Activated naive CD4-positive, alpha-beta T cell treated with Interleukin-2 at 50 U/mL for 16 hours (primary cell): ENCODE results near the gene MPLKIP.
"Not testable (repeated sequence)": the region's sequence is repeated elsewhere in the genome, so short reads cannot be mapped to it uniquely, and the experiment has no call there.

Source experiments
- DNase-seq: peaks from one replicate; pipeline ENCODE4 v3.0.0-alpha.2; 2020

MPLKIP gene

DNA sequence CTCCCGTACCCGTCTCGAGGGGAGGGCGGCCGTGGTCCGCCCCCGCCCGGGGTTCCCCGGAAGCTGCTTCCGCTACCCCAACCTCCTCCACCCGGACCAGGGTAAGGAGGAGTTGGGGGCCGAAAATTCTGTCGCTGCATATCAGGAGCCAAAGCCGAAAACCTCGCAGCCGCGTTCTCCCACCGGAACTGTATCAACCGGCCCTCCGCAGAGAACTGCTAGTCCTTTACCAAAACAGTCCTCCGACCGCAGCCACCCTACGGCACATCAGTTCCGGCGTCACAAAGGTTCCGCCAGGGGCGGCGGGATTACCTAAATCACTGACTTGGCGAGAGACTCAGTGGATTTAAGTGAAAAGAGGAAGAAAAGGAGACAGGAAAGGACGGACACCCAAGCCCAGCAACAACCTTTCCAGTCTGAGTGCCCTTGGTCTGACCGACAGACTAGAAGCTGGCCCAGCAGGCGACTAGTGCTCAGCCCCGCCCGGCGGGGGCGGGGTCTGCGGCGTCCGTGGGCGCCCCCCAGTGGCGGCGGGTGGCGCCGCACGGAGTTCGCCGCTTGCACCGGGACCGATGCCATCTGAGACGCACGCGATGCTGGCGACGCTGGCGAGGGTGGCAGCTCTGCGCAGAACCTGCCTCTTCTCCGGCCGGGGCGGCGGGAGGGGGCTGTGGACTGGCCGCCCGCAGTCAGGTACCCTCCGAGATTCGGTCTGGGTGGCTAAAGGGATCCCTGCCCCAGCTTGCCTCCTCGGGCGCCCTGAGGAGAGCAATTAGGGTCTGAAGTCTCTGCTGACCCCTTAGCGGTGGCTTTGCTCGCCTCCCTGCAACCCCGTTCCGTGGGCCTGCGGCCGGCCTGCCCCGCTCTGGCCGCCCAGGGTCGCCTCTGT lies at the start of gene MPLKIP, which contains the start of gene SUGCT:
TSS of gene MPLKIP (minus strand) at position 195 of the 889 bp plus-strand sequence. CDS start at position 140, 55 bp downstream.
TSS of gene SUGCT (plus strand) at position 578 of the 889 bp plus-strand sequence.
- DNase-seq: peak; percentile 86

- DNase-seq: no peak
Measured at GRCh38 chr7:40182452-40182851, 48.0 kb upstream of the MPLKIP start.

DNA sequence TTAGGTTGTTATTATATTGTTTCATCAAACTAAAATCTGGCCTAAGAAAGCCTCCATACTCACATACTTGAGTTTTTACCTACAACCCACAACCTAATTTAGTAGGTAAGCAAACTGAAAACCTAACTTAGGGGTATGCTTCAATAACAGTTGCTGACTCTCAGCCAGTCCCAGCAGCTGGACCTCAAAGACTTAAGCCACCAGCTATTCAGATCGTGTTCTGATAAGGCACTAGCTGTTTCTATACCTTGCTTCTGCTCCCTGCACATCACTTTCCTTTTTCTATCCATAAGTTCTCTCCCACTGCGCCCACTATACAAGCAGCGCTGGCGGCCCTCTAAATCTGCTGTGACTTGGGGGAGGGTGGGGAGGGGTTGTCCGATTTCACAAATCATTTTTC lies 42.6 kb upstream of the MPLKIP start:
- no peak for DNase-seq

- DNase-seq: no peak
Measured at GRCh38 chr7:40175725-40176510, 41.5 kb upstream of the MPLKIP start.

DNA sequence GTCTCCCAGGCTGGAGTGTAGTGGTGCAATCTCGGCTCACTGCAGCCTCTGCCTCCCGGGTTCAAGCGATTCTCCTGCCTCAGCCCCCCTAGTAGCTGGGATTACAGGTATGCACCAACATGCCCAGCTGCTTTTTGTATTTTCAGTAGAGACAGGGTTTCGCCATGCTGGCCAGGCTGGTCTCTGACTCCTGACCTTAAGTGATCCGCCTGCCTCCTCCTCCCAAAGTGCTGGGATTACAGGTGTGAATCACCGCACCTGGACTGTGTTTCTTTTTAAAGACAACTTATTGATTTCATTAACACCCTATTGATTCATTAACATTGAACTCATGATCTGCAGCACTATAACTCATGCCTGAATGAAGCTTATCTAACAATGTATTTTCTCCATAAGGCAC lies 40.8 kb upstream of the MPLKIP start:
- DNase-seq: not testable (repeated sequence)

- DNase-seq: not testable (repeated sequence)
Measured at GRCh38 chr7:40173121-40173520, 38.7 kb upstream of the MPLKIP start.

- DNase-seq: not testable (repeated sequence)
Measured at GRCh38 chr7:40168266-40168665, 33.8 kb upstream of the MPLKIP start.

- no peak for DNase-seq
Measured at GRCh38 chr7:40167291-40167690, 32.9 kb upstream of the MPLKIP start.

DNA sequence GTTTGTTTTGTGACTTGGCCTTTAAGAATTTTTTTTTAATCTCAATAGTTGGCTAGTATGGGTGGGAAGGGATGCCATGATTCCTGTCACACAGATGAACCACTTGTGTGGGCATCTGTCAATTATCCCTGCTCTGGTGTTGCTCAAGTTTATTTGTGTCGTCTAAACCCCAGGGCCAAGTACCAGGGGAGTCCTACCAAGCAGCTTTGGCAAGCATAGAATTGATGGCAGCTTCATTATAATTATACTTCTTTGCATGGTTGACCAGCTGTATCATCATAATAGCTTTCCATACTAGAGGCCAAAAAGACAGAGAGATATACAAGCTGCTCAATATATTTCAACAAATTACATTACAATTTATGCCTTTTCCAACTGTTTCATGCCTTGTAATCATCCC lies 30.8 kb upstream of the MPLKIP start:
- DNase-seq: no peak

- no peak for DNase-seq
Measured at GRCh38 chr7:40162516-40162915, 28.1 kb upstream of the MPLKIP start.

DNA sequence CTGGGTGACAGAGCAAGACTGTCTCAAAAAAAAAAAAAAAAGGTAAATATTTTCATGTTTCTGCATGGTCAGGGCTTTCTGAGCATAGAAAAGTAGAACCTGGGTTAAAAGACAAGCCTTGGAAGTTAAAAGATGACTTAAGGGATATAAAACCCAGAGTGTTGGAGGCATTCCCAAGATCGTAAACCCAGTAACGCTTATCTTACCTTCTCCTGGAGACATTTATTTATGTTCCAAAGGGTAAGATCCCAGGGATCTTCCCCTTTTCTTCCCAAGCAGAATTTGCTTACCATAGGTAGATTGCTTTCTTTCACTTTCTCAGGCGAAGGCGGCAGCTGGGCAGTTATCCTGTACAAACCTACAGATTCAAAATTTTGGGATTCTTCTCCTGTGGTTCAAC lies 22.6 kb upstream of the MPLKIP start:
- DNase-seq: no peak

- DNase-seq: no peak
Measured at GRCh38 chr7:40151504-40151903, 17.1 kb upstream of the MPLKIP start.

- no peak for DNase-seq
Measured at GRCh38 chr7:40148671-40149070, 14.2 kb upstream of the MPLKIP start.

- not testable (repeated sequence) for DNase-seq
Measured at GRCh38 chr7:40148247-40148580, 13.8 kb upstream of the MPLKIP start.

DNA sequence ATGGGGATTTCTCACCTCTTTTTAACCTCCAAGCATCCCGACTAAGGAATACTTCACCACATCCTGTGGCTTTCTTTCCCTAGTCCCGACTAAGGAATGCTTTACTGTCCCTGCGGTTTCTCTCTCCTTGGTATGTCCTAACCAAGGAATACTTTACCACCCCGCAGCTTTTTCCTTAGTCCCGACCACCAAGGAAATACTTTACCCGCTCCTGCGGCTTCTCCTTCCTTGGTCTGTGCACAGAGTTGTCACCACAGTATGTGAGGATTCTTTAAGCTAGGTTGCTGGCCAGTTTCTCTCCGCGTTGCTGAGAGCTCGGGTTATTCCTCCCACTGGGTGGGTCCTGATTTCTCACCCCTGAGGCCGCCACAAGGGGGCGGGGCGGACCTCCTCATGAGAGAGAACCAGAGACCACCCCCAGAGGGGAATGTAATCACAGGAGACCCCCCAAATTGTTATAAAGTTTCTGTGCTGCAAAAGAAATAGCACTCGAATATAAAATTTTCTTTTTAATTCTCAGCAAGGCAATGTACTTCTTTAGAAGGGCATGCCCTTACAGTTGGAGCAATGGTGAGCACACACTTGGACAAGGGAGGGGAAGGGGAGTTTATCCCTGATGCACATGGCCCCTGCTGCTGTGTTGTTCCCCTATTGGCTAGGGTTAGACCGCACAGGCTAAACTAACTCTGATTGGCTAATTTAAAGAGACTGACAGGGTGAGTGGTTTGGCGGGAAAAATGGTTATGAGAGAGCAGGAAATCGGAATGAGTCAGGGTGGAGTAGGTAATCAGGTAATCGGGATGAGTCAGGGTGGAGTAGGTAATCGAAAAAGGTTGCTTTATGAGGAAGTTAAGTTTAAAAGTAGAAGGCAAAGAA lies 13.2 kb upstream of the MPLKIP start:
- DNase-seq: no peak

GRCh38 chr7:40145596-40146130 lies 11.2 kb upstream of the MPLKIP start:
- DNase-seq: not testable (repeated sequence)

DNA sequence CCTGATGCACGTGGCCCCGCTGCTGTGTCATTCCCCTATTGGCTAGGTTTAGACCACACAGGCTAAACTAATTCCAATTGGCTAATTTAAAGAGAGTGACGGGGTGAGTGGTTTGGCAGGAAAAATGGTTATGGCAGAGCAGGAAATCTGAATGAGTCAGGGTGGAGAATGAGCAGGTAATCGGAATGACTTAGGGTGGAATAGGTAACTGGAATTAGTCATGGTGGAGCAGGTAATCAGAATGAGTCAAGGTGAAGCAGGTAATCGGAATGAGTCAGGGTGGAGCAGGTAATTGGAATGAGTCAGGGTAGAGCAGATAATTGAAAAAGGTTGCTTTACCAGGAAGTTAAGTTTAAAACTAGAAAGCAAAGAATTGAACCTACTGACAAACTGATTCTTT lies 7.5 kb upstream of the MPLKIP start:
- not testable (repeated sequence) for DNase-seq

GRCh38 chr7:40139891-40140290 lies 5.5 kb upstream of the MPLKIP start:
- not testable (repeated sequence) for DNase-seq

DNA sequence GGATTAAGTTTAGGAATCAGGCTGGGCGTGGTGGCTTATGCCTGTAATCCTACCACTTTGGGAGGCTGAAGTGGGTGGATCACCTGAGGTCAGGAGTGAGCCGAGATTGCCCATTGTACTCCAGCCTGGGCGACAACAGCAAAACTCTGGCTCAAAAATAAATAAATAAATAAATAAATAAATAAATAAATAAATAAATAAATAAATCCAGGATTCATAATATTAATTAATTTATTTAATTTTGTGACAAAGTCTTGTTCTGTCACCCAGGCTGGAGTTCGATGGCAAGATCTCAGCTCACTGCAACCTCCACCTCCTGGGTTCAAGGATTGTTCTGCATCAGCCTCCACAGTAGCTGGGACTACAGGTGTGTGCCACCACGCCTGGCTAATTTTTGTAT lies 4.6 kb upstream of the MPLKIP start:
- no peak for DNase-seq

DNA sequence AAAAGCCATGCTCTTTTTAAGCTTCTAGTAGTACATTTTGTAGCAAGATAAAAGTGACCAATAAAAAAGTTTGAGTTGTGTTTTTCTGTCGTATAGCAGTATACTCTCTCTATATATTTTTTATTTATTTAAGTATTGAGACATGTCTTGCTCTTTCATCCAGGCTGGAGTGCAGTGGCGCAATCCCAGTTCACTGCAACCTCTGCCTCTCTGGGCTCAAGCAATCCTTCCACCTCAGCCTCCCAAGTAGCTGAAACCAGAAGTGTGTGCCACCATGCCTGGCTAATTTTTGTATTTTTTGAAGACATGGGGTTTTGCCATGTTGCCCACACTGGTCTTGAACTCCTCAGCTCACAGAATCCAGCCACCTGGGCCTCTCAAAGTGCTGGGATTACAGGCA lies 3.1 kb upstream of the MPLKIP start:
- DNase-seq: no peak

DNA sequence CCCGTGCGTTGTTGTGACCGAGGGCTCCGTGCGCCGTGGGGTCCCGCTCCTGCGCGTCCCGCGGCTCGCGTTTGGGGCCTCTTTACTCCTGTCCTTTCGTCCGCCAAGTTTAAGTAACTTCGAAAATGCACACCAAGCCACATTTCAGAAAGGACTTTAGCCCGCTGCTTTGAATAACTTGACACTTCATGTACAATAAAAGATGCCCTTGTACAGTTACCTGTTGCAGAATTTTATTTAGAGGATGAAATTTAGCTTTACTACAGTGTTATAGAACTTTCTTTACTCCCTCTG lies 842 bp upstream of the MPLKIP start:
- DNase-seq: no peak

DNA sequence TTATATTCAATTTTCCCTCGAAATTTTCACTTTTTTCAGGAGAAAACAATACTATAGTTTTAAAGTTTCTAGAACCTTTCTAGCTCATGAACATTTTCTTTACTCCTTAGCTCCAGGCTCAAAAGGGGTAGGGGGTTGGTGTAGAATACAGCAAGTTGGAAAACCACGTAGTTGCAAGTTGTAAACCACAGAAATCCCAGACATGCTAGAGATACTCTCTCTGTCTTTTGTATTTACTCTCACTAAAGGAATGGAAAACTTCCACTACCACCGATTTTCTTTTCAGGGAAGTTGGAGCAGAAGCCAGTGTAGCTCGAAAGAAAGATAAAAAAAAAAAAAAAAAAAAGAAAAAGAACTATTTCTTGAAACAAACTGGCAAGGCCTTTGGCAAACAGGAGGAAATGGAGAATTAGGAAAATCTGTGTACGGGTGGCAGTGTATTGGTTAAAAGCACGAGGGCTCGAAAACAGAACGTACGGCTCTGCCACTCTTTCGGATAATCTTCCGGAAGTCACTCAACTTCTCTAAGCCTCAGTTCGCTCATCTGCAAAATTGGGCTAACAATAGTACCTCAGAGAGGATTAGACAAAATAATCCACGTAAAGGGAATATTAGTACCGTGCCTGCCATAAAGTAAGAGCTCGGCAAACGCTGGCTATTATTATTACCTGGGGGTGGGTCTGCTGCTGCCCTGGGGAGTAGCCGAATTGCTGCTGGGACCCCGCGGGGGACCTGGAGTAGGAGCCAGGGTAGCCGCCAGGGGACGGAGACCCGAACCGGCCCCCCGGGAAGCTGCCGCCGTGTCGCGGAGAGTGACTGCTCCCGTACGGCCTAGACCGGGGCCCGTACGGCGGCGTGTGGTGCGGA lies 628 bp downstream of the MPLKIP start:
- DNase-seq: no peak
